ENCODE data around the gene HTT-AS. TPM values are rescaled to one million over a fixed set of nuclear protein-coding genes. Genes with fewer than 3 reads are reported as not detected.

Gene HTT-AS
- total and polyA plus RNA-seq, 2 of the 8 experiments (the other 6 are each of a cell fraction or from before 2014, with no cell fraction given), result not detected

DNA sequence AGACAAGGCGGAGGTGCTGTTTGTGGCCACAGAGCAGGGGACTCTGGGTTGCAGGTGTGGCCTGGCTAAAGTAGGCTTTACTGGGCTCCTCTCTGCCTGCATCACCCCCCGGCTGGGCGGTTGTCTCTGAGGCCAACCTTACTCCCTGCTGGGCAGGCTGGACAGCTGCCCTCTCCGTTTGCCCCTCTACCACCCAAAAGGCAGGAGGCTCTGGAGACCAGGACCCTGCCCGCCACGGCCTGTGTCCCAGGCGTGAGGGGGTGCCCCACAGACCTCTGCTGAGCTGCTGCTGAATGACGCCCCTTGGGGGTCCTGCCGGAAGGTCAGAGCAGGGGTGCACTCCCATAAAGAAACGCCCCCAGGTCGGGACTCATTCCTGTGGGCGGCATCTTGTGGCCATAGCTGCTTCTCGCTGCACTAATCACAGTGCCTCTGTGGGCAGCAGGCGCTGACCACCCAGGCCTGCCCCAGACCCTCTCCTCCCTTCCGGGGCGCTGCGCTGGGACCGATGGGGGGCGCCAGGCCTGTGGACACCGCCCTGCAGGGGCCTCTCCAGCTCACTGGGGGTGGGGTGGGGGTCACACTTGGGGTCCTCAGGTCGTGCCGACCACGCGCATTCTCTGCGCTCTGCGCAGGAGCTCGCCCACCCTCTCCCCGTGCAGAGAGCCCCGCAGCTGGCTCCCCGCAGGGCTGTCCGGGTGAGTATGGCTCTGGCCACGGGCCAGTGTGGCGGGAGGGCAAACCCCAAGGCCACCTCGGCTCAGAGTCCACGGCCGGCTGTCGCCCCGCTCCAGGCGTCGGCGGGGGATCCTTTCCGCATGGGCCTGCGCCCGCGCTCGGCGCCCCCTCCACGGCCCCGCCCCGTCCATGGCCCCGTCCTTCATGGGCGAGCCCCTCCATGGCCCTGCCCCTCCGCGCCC, 920 bp downstream of the HTT-AS start:
- Histone ChIP-seq H3K79me2 (ENCODE audit: control insufficient read depth in 1 of 2, insufficient read depth in 2 of 2, low read length in 2 of 2) (peaks cover 19 to 29% of the 10 kb centered on the region in 2 experiments), H2BK15ac (ENCODE audit: low read length) (no peak overlapping the region), H3K4me3 (ENCODE audit: extremely low read depth in 1 of 4, insufficient read depth in 2 of 4, low read depth in 3 of 4, low read length in 4 of 4) (peak overlapping the region; percentile 75 to 87 (median 82)), H2AK5ac (ENCODE audit: low read depth, low read length) (no peak overlapping the region), H3K27me3 (replicated peaks in 1 of 4; ENCODE audit: control insufficient read depth in 3 of 4, extremely low read depth in 1 of 4, insufficient read depth in 3 of 4, low read length in 3 of 4) (no peaks in the 10 kb centered on the region), H2AFZ (ENCODE audit: low read length) (no peak overlapping the region), H4K5ac (ENCODE audit: insufficient read length, low read depth, low read length) (no peak overlapping the region), H3K14ac (ENCODE audit: insufficient read length) (no peak overlapping the region), H2BK12ac (ENCODE audit: low read depth, low read length) (no peak overlapping the region), H3K79me1 (ENCODE audit: low read depth, low read length) (peaks cover 9% of the 10 kb centered on the region), H3K9ac (replicated peaks in 1 of 4; ENCODE audit: extremely low read depth in 1 of 4, low read depth in 3 of 4, low read length in 3 of 4) (peak overlapping the region in 3 of 4 experiments; percentile 24 to 58 (median 42); a peak in 5 of 7 replicates), H3K4me1 (replicated peaks in 1 of 4; ENCODE audit: control insufficient read depth in 3 of 4, insufficient read depth in 4 of 4, low read length in 3 of 4) (peaks cover 2 to 5% (median 3%) of the 10 kb centered on the region in 4 experiments; a peak in 6 of 7 replicates), H3K23me2 (ENCODE audit: low read depth, low read length) (peaks cover 9% of the 10 kb centered on the region), H3K4me2 (ENCODE audit: insufficient read depth in 1 of 2, low read depth in 2 of 2, low read length in 2 of 2) (peak overlapping the region; percentile 50 to 91), H3K23ac (ENCODE audit: insufficient read length) (no peak overlapping the region), H3K18ac (ENCODE audit: extremely low read depth, low read length) (peak overlapping the region; percentile 78), H4K91ac (replicated peaks; ENCODE audit: insufficient read length, low read length) (no peak overlapping the region), H4K8ac (ENCODE audit: extremely low read depth, insufficient read depth, low read length) (no peak overlapping the region; the same call in 1 of the 2 replicates), H2BK120ac (replicated peaks; ENCODE audit: low read depth, low read length) (no peak overlapping the region), H3K36me3 (ENCODE audit: control insufficient read depth in 2 of 4, insufficient read depth in 4 of 4, low read length in 3 of 4) (no peaks in the 10 kb centered on the region), H3K9me3 (ENCODE audit: insufficient read depth in 2 of 2, low read depth in 1 of 2, low read length in 1 of 2) (no peaks in the 10 kb centered on the region), H4K20me1 (replicated peaks in 1 of 2; ENCODE audit: control insufficient read depth in 1 of 2, insufficient read depth in 2 of 2, low read length in 2 of 2) (peaks cover 10% of the 10 kb centered on the region in 2 experiments), H3K27ac (ENCODE audit: low read depth, low read length) (no peak overlapping the region), H2BK5ac (ENCODE audit: low read depth, low read length) (peak overlapping the region; percentile 24; the same call in 1 of the 2 replicates), H3K56ac (replicated peaks; ENCODE audit: insufficient read length, low read depth, low read length) (no peak overlapping the region), H3K4ac (replicated peaks; ENCODE audit: insufficient read length, low read depth, low read length) (peak overlapping the region; percentile 78), H2BK20ac (ENCODE audit: low read length) (no peak overlapping the region)
- TF ChIP-seq, protein P1, sequence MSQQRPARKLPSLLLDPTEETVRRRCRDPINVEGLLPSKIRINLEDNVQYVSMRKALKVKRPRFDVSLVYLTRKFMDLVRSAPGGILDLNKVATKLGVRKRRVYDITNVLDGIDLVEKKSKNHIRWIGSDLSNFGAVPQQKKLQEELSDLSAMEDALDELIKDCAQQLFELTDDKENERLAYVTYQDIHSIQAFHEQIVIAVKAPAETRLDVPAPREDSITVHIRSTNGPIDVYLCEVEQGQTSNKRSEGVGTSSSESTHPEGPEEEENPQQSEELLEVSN (IDR thresholded peaks at IDR 0.05), result peak; percentile 46; the same call in 1 of the 2 replicates
- TF ChIP-seq ASH2L (IDR thresholded peaks at IDR 0.05; ENCODE audit: low read length) (peak; percentile 37), KDM1A (IDR thresholded peaks at IDR 0.05; ENCODE audit: borderline replicate concordance, low read length) (no peak), POLR2A (IDR thresholded peaks at IDR 0.05; ENCODE audit: control extremely low read depth in 1 of 2, low read depth in 2 of 2, low read length in 2 of 2) (peak in 1 of 2 experiments; percentile 30; a peak in 1 of 3 replicates), KDM4A (IDR thresholded peaks at IDR 0.05; ENCODE audit: low read depth, low read length, severe bottlenecking) (peak; percentile 92)
- TF ChIP-seq, protein P2, sequence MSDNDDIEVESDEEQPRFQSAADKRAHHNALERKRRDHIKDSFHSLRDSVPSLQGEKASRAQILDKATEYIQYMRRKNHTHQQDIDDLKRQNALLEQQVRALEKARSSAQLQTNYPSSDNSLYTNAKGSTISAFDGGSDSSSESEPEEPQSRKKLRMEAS (IDR thresholded peaks at IDR 0.05), result peak; percentile 27
- WGBS, 2 experiments (ENCODE audit: extremely low coverage in 1 of 2, insufficient coverage in 1 of 2, insufficient read length in 1 of 2, insufficient replicate concordance in 2 of 2, low coverage in 1 of 2, low lambda C conversion rate in 2 of 2, missing lambda C conversion rate in 1 of 2), result 22% methylated on average over 33 of the region's 54 CpGs; no CpG with 5 or more reads in 1 of the 2 experiments
- ChIA-PET CTCF (ENCODE audit: partially characterized antibody) (interaction anchor here (0.8 to 2.4 kb wide), 4 partner anchors 13 to 92 kb away, joined by 3 to 12 read pairs (median 7); no protein-coding TSS in a partner anchor), POLR2A (ENCODE audit: partially characterized antibody) (interaction anchor here (1.0 to 1.7 kb wide), 2 partner anchors 10 to 15 kb away, joined by 4 read pairs; no protein-coding TSS in a partner anchor)
- FAIRE-seq (no peak), DNase-seq (ENCODE audit: low read depth in 1 of 2, low spot score in 2 of 2) (no peak)
